ENCODE results near the gene ZFP69.

The ZFP69 gene

GRCh38 chr1:40435471-40435870 is 41.6 kb upstream of the ZFP69 start:
- Histone ChIP-seq H3K27ac (ENCODE audit: extremely low read depth, low read depth, low read length) (no peak overlapping the region), H3K4me1 (ENCODE audit: control insufficient read depth, insufficient read depth, low read length) (no peaks in the 10 kb centered on the region), H3K9me3 (ENCODE audit: control insufficient read depth, insufficient read depth, low read depth, low read length) (no peaks in the 10 kb centered on the region), H3K36me3 (ENCODE audit: control insufficient read depth in 2 of 2, insufficient read depth in 1 of 2, low read length in 2 of 2) (no peaks in the 10 kb centered on the region), H3K4me3 (ENCODE audit: low read depth, low read length) (no peak overlapping the region)
- TF ChIP-seq ZNF324 (tag by site-specific recombination; IDR thresholded peaks at IDR 0.05) (no peak), SETDB1 (IDR thresholded peaks at IDR 0.05; ENCODE audit: insufficient read length, low read length) (no peak), ZNF837 (tag by site-specific recombination; IDR thresholded peaks at IDR 0.05) (no peak), ZNF677 (tag by site-specific recombination; IDR thresholded peaks at IDR 0.05) (no peak), ZNF510 (tag by site-specific recombination; IDR thresholded peaks at IDR 0.05; ENCODE audit: insufficient replicate concordance) (no peak), SP2 (tag by site-specific recombination; IDR thresholded peaks at IDR 0.05) (no peak), PATZ1 (tag by site-specific recombination; IDR thresholded peaks at IDR 0.05) (no peak), ELK4 (IDR thresholded peaks at IDR 0.05; ENCODE audit: borderline replicate concordance, low read depth, low read length) (no peak), ZNF580 (tag by site-specific recombination; IDR thresholded peaks at IDR 0.05) (no peak), ZNF664 (tag by site-specific recombination; IDR thresholded peaks at IDR 0.05) (no peak), ZNF600 (tag by site-specific recombination; IDR thresholded peaks at IDR 0.05) (no peak), ZSCAN5A (tag by site-specific recombination; IDR thresholded peaks at IDR 0.05) (no peak)
- ChIA-PET CTCF (interaction anchor here (0.5 to 1.5 kb wide), 3 partner anchors 12 to 345 kb away, joined by 3 to 6 read pairs (median 4); no protein-coding TSS in a partner anchor), POLR2A (interaction anchor here (0.9 kb wide), 1 partner anchor 15 kb away, joined by 5 read pairs; the partner anchor contains the start of gene ZFP69B)

GRCh38 chr1:40435876-40436275 is 41.2 kb upstream of the ZFP69 start:
- ChIA-PET CTCF (interaction anchor here (0.5 to 0.6 kb wide), 2 partner anchors 12 to 345 kb away, joined by 3 to 6 read pairs; no protein-coding TSS in a partner anchor), POLR2A (no interaction called here)
- H3K9me3 ChIP-seq (ENCODE audit: control insufficient read depth, insufficient read depth, low read depth, low read length) = no peaks in the 10 kb centered on the region
- no peak overlapping the region for H3K27ac ChIP-seq (ENCODE audit: extremely low read depth, low read depth, low read length)
- no peaks in the 10 kb centered on the region for H3K36me3 ChIP-seq (ENCODE audit: control insufficient read depth in 2 of 2, insufficient read depth in 1 of 2, low read length in 2 of 2)
- no peak overlapping the region for H3K4me3 ChIP-seq (ENCODE audit: low read depth, low read length)
- no peaks in the 10 kb centered on the region for H3K4me1 ChIP-seq (ENCODE audit: control insufficient read depth, insufficient read depth, low read length)
- TF ChIP-seq ZNF266 (tag by site-specific recombination; IDR thresholded peaks at IDR 0.05; ENCODE audit: low read depth) (no peak), ZFHX2 (tag by site-specific recombination; conservative IDR thresholded peaks at IDR 0.05) (no peak), ZNF157 (tag by site-specific recombination; IDR thresholded peaks at IDR 0.05) (no peak), ZNF2 (tag by site-specific recombination; IDR thresholded peaks at IDR 0.05) (no peak), ZNF768 (tag by site-specific recombination; IDR thresholded peaks at IDR 0.05) (no peak), ATF2 (tag by site-specific recombination; IDR thresholded peaks at IDR 0.05; ENCODE audit: low read depth) (no peak), ZNF324 (tag by site-specific recombination; IDR thresholded peaks at IDR 0.05) (no peak), ZNF114 (tag by site-specific recombination; IDR thresholded peaks at IDR 0.05) (no peak), PRDM4 (tag by site-specific recombination; IDR thresholded peaks at IDR 0.05) (no peak), ZBTB49 (tag by site-specific recombination; IDR thresholded peaks at IDR 0.05; ENCODE audit: low read depth) (no peak), ZNF155 (tag by site-specific recombination; IDR thresholded peaks at IDR 0.05) (no peak), ZNF391 (tag by site-specific recombination; IDR thresholded peaks at IDR 0.05; ENCODE audit: borderline replicate concordance, low read depth) (no peak), KLF16 (tag by site-specific recombination; IDR thresholded peaks at IDR 0.05) (no peak)
